ENCODE results near the gene LPP.

Gene LPP

DNA sequence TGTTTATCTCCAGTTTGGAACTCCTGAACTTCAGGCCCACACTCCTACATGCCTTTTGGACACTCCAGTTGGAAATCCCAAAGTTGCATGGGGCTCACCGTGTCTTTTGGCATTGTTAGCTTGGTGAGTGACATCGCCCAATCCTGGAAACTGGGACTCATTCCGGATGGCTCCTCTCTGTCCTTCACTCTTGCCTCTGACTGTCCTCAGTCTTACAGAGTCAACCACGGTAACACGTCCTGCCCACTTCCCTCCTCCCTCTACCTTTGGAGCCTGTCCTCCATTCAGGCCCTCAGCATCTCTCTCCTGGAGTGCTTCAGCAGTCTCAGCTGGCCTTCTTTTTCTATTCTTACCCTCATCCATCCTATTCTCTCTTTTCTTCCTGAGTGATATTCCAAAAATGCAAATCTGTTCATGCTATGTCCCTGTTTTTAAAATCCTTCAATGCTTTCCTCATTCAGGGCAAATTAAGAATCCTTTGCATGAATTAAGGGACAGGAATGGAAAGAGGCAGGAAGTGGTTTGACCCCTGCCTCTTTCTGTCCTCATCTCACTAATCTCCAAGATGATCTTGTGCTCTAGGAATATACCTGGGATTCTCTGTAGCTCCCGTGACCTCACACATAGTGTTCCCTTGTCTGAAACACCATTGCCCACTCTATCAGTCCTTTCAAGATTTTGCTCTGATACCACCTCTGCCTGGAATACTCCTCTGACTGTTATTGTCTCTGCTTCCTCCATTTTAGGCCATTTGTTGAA lies 42.5 kb downstream of the LPP start:
- no peak for DNase-seq

DNA sequence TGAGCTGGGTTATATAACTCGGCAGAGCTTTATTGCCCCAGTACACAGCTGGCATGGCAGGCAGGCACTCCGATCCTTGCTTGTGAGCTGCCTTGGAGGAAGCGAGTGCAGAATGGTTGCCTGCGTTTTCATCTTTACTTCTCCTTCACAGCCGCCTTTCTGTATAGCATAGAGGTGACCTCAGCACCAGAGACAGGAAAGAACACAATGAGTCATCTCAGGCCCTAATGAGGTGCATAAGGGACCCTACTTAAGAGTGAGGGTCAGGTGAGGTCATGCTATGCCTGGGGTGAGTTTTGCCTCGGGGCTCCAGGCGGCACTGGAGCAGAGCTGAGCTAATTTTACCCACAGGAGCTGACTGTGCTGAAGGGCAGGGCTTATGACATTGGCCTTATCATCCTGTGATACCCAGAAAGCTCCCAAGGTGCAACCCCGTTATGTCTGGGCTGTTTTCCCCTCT lies 43.5 kb downstream of the LPP start:
- no peak for DNase-seq

DNA sequence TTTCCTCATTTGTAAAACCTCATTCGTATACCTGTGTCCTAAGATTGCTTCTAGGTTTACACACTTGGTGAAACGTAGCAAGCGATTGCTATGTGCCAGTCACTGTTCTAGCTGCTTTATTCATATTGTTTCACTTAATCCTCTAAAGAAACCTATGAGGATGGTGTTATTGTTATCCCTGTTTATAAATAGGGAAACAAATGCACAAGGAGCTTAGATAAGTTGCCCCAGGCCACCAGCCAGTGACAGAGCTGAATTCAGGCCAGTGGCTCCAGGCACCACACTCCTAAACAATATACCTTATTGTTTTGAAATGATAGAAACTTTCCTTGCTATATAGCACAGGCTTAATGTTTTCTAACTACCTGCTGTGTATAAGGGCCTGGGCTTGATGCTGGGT lies 44.0 kb downstream of the LPP start:
- no peak for DNase-seq

DNA sequence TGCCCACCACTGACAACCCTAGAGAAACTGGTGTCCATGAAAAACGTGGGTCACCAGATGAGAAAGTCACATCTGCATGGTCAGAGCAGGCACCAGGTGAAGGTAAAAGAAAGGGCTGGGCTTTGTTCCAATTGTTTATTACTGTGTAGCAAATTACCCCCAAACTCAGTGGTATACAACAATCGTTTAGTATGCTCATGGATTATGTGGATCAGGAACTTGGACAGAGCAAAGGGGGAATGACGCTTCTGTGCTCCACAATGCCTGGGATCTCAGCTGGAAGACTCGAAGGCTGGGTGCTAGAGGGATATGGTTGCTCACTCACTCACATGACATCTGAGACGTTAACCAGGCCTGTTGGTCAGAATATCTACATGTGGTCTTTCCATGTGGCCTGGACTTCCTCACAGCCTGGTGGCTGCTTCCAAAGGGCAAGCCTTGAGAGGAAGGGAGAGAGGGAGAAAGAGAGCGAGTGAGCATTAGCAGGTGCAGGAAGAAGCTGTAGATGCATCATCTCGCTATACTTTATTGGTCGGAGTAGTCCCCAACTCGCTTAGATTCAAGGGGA lies 44.9 kb downstream of the LPP start:
- no peak for DNase-seq

DNA sequence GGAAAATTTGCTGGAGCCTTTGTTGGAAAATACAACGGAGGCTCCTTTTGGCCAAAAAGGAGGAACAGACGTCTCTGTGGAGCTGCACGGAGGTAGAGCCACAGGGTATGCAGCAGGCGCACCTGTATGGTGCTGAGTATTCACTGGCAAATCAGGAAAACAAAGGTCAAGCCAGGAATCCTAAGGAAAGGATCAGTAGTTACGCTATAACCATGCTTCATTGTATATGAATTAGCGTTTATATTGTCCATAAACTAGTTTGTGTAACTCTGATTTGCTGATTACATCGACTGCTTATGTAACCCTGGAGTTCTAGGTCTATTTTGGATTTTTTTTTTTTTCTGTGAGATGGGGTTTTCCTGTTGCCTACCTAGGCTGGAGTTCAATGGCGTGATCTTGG lies 45.4 kb downstream of the LPP start:
- DNase-seq: no peak

DNA sequence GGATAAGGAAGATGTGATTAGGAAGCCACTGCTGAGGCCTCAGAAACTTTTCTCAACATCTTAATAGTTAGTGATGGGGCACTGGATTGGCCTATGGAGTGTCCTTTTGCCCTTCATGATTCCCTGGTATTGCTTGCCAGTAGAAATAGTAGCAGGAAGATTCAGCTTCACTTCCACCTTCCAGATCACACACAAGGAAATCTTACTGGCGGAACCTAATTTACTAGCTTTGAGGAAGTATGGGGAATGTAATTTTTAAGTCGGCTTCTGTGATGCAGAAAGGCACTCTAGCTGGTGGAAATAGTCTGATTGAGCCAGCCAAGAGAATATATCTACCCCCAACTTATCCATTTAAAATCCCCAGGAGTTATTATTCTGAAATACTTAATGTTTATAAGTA lies 46.5 kb downstream of the LPP start:
- no peak for DNase-seq

DNA sequence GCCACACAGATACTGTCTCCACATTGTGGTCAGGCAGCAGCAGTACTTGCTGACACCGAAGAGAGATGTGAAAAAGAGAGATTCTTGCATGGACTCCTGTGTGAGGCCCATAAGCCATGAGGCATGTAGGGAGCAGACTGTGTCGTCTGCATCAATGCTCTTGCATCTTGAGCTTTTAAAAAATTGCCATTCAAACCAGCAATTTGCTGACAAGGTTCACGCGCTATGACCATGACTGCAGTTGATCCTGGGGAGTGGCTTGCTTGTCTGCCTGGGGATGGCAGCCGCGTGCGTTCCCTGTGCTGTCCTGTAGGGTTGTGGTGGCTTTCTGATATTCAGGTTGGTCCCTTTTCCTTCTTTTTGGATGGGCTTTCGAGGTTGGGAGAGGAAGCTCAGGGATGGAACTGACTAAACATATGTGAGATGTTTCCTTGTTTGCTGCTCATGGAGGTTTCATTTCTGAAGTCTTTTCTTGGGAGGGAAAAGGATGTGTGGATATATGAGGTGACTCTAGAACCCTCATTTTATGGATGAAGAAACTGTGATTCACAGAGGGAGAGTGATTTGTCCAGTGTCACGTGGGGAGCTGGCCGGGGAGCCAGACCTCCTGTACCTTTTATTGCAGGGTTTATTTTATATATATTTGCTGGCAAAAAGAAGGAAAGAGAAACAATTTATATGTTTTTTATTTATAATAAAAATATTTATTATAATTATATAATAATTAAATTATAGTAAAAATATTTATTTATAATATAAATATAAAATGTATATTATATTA lies 48.6 kb downstream of the LPP start:
- no peak for DNase-seq

DNA sequence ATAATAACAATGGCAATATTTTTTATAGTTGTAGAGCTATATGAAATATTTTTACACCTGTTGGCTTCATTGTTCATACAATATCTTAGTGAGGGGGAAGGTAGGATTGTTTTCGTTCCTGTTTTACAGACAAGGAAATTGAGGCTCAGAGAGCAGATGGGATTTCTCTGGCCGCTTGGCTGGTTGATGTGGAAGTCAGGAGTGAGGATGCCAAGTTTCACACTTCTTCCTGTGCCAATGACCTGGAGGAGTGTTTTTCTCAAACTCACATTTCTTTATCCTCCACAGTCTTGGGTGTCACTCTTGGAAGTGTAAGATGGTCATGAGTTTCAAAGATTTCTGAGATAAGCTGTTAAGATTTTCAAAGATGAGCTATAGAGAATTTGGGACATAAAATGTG lies 50.6 kb downstream of the LPP start:
- no peak for DNase-seq

DNA sequence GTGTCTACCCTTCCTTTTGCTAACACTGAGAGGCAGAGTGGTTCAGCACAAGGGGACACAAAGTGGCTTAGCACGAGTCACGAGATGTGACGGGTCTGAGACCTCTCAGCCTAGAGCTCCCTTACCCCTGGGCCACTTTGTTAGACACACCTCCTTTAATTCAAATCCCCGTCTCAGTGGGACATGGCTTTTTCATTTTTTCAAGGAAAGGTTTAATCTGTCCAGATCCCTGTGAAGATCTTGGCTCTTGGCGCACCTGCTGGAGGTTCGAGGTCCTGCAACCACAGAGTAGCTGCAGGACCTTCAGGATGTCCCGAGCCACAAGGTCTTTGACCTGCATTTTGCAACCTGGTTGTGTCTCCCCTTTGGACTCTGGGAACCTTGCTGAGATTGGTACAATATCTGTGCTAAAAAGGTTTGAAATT lies 52.0 kb downstream of the LPP start:
- DNase-seq: no peak

DNA sequence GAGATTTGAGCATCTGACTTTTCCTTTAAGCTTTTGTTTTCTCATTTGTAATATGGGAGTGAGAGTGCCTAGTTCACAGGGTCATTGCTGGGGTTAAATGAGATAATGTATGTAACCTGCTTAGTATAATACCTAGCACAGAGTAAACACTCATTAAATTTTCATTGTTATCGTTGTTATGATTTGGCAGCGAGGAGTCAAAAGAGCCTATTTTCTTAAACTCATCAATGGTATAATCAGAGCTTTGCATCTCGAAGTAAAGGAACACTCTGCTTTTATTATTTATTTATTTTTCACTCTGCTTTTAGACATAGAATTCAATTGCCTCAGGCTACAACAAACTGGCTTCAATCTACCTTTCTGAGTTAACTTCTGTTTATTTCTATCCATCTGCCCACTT lies 52.8 kb downstream of the LPP start:
- DNase-seq: no peak

DNA sequence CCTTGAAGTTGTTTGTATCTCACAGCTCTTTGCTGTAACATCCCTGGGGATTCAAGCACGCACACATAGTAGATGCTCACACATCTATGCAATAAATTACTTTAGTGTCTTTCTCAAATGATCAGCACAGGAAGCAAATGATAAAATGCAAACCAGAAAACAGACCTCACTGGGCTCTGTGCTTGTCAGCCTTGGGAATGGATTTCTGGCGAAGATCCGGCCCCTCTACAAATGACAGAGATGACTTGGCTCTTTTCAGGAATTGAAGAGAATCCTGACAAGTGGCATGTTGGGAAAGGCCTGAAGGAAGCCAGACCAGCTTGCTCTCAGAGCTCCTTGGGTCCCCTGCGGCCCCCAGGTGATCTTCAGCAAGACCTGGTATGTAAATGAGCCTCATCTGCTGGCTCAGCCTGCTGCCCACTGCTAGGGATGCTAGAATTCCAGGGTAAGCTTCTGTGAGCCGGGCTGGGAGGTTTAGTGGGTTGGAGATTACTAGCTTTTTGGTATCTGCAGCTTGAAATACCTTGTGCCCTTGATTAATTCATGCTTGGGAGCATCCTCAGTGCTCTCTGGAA lies 54.1 kb downstream of the LPP start:
- no peak for DNase-seq

DNA sequence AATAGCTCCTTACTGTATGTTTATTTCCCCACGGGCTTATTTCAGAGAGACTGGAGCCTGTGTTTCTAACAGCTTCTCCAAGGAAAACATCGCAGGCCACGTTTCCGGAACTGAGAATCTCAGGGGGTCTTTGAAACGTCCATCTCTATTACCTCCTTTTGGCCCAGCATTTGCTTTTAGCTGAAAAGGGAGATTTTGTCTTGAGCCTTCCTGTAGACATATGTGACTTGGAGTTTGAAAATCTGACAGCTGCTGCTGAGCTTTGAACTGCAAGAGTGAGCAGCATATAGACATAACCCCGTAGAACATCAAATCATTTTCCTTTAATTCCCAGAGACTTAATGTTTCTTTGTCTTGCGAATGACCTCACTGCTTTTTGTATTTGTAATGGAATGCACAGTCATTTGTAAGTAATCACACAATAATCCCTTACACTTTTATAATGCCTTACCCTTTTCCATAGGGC lies 54.6 kb downstream of the LPP start:
- DNase-seq: no peak

DNA sequence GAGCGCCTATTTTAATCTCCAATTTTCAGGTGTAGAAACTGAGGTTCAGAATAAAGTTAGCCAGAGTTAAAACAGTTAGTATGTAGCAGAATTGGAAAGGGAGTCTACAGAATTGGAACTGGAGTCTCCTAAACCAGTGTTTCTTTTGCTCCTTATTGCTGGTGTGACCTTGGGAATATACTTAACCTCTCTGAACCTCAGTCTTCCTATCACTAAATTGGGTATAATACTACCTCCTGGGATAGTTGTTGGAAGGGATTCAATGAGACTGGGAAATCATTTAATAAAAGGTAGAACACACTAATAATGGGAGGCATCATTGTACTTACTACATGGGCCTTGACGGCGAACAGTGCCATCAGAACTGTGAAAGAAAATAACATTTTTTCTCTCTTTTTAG lies 55.1 kb downstream of the LPP start:
- DNase-seq: no peak

DNA sequence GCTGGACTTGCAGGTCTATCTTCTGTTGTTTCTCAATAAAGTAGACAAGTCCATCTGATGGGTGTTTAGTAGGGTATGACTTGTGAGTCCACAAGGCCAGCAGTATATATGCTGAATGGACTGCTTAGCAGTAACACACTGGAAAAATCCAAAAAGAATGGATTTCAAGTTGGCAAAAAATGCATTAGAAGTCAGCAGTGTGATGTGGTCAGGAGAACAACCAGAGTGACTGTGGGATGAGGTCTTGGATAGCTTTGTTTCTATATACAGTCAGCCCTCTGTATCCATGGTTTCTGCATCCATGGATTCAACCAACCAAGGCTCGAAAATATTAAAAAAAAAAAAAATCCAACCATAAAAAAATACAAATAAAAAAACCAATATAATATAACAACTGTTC lies 55.8 kb downstream of the LPP start:
- no peak for DNase-seq

DNA sequence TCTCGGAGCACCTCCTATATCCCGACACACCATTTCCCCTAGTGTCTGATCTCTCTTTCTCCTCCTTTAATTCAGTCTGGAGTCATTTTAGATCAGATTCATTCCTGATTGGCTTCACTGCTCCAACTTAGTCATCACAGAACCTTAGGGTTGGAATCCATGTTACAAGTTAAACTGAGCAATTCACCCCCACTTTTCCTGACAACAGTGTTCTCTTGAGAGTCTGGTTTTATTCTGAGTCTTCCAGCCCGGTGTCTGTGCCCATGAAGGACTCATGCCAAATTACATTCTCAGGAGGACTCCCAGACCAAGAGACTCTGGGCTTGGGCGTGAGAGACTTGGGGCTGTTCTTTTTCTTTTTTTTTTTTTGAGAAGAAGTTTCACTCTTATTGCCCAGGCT lies 57.5 kb downstream of the LPP start:
- DNase-seq: peak in 2 of 51 donors; percentile 3 to 12

DNA sequence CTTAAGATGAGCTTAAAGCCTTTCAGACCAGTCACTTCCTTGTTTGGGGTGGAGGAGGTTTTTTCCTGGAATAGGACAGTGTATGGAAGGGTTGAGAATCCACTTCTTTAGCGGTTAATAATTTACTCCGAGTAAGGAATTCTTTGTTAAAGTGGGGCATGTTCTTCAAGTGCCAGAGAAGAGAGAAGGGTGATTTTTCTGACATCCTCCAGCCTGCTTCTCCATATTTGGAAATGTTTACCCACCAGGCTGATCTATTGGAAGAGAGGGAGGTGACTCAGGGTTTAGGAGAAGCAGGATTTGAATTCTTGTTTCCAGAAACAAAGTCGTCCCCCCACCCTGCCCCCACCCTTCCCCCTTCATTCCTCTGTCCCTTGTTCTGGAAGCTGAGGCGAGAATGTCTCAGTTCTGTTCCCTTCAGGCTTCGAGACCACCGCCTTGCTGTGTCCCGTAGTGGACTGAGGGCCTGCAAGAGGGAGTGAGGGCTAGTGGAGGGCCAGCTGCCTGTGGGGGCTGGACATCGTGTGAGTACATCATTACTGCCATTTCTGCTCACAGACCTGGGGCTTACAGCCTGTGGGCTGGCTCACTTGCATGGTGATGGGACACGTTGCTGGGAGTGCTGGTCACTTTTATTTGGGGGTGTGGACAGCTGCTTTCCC lies 58.5 kb downstream of the LPP start:
- no peak for DNase-seq

DNA sequence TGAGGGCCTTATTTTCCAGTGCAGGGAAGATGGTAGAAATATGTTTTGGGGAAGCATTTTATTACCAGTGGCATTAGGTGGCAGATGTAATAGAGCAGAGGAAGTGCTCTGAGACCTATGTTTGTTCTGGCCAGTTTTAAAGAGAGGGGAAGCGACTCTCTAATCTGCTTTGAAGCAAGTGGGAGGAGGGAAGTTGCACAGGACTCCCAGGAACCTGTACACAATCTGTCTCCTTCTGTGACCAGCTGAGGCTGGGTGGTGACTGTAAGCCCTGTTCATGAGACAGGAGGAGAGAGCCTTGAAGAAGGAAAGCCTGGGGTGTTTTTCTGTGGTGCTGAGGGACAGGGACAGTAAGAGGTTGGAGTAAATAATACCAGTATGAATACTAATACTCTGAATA lies 60.5 kb downstream of the LPP start:
- DNase-seq: no peak

DNA sequence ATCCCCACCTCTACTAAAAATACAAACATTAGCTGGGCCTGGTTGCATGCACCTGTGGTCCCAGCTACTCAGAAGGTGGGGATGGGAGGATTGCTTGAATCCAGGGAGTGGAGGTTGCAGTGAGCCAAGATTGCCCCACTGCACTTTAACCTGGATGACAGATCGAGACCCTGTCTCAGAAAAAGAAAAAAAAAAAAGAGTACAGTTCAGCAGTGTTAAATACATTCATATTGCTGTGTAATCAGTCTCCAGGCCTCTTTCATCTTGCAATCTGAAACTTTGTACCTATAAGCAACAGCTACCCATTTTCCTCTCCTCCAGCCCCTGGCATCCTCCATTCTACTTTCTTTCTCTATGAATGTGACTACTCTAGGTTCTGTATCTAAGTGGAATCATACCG lies 61.2 kb downstream of the LPP start:
- no peak for DNase-seq

DNA sequence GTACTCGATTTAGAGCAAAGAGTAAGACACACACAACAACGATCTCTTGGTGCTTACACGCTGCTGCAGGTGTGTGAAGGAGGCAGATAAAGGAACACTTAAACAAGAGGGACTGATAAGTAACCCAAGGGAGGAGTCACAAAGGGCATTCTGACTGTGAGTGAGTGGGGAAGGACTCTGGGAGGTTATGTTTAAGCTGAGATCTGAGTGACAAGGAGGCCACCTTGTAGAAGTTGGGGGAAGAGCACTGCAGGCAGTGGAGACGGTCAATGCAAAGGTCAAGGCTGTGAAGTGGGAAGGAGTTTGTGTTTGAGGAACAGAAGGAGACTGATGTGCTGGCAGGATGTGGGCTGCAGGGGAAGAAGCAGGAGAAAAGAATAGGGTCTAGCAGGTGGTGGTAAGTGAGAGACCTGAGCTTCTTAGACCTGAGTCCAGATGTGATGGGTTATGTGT lies 63.1 kb downstream of the LPP start:
- DNase-seq: no peak

DNA sequence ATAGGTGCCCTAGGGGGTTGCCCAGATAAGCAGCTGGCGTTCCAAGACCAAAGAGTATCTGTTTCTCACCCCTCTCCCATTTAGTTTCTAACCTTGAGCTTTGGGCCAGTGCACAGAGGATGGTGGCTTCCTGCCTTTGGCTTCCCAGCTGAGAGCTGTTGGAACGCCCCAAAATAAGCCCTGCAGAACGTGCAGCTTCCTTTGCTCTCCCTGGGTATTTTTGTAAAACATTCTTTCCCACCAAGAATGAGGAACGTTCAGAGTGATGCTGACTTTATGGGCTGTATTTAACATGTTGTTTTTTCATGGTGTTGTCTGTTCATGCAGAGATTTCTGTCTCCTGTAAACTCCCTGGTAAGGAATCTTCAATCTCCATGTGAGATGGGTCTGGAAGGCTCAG lies 63.8 kb downstream of the LPP start:
- no peak for DNase-seq

DNA sequence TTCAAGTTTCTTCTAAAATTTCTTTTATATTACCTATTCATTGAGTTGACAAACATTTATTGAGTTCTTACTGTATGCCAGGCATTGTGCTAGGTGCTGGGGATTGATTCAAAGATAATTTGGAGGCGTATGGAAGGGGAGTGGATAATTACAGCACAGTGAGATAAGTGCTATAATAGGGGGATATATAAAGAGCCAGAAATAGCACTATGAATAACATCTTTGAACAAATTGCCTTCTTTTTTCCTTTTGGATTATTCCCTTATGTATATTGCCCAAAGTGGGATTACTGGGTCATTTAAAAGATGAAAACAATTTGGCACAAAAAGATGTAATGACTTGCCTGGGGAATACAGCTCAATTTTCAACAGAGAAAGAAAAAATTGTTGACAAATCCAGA lies 64.6 kb downstream of the LPP start:
- DNase-seq: no peak

DNA sequence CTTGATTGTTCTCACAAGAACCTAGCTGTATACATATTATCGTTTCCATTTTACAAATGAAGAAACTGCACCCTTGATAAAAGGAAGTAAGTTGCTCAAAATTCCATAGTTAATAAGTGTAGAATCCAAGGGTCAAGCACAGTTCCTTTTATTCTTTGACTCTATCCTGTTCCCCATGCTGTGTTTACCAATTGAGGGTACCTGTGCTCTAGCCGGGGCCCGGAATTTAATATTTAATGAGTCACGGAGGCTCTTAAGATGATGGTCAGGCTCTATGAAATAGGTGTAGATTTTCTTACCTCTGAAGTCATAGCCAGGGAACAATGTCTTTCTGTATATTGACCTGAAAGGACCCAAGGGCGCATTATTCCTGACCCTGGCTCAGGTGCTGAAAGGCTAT lies 65.2 kb downstream of the LPP start:
- no peak for DNase-seq
